Measurements from ENCODE around the gene IWS1. TPM values are rescaled to one million over a fixed set of nuclear protein-coding genes. Genes with fewer than 3 reads are reported as not detected.

IWS1 gene
- total and polyA plus RNA-seq, 10 of the 15 experiments (the other 5 are each of a cell fraction or from before 2014, with no cell fraction given) = 21.9 to 68.9 (median 45.8) TPM

DNA sequence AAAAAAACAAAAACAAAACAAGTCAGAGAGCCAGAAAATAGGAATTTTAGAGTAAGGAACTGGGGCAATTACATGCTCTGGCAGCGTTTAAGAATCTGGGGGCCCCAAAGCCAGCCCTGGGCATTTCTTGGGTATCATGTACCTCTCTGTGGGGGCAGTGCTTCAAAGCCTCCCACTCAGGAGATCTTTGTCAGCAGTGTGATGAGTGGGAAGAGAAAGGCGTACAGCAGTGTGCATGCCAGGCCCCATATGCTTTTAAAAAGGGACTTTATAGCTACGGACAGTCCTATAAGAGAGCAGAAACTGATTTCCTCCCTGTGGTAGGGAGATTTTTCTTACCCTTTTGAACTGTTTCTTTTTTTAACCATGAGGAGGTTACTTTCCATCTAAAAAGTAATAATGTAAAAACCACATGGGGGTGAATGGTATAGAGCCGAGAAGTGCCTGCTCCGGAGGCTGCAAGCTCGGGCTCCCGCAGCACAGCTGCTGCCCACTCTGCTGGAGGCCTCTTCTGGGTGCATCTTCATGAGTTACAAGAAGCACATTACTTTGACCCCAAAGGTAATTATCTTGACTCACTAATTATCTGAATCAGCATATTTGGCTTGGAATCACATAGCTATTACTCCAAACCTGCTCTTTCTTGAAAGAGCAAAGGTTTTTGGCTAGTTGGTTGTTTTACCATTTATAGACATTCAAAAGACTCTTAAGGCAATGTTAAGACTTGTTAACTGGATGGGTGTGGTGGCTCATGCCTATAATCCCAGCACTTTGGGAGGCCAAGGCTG is 61.6 kb downstream of the IWS1 start (continued):
- TF ChIP-seq JUND (IDR thresholded peaks at IDR 0.05; ENCODE audit: low read depth, low read length) = no peak
- TF ChIP-seq, protein P1, sequence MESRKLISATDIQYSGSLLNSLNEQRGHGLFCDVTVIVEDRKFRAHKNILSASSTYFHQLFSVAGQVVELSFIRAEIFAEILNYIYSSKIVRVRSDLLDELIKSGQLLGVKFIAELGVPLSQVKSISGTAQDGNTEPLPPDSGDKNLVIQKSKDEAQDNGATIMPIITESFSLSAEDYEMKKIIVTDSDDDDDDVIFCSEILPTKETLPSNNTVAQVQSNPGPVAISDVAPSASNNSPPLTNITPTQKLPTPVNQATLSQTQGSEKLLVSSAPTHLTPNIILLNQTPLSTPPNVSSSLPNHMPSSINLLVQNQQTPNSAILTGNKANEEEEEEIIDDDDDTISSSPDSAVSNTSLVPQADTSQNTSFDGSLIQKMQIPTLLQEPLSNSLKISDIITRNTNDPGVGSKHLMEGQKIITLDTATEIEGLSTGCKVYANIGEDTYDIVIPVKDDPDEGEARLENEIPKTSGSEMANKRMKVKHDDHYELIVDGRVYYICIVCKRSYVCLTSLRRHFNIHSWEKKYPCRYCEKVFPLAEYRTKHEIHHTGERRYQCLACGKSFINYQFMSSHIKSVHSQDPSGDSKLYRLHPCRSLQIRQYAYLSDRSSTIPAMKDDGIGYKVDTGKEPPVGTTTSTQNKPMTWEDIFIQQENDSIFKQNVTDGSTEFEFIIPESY (IDR thresholded peaks at IDR 0.05) = no peak

DNA sequence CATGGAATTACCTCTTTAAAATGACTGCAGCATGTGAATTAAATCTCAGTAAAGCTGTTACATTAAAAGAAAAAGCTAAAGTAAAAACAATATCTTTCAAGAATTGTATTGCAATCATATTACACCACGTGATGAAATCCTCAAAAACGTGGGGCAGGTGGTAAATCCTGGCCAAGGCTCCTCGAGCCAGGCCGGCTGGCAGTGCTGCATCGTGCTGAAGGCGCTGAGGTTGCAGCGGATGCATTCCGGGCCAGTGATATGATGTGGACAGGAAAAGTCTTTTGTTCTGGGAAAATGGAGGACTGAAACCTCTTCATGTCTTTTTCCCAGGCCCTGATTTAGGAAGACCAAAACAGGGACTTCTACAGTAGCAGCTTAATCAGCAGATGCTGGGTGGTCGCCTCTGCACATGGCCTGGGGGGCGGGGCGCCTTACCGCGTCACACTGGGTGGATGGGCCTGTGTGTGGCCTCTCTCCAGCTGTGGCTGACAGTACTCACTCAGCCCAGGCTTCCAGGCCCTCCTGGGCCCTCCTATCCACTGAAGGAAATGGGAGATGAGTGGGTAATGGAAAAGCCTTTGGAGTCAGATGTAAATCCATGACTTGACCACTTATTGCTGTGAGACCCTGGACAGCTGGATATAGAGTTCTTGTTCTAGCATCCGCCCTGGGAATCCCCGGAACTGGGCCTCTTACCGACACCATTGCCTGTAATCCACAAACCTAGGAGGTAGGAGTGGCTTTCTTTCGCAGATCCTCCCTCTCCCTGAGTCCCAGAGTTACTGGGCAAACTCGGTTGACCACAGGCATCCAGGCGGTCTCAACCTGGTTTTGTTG is 62.9 kb downstream of the IWS1 start:
- Histone ChIP-seq H3K79me2 (ENCODE audit: control insufficient read depth, insufficient read depth, low read length) (no peaks in the 10 kb centered on the region), H2AFZ (ENCODE audit: control insufficient read depth, low read depth, low read length) (no peak overlapping the region), H3K27me3 (replicated peaks in 1 of 2; ENCODE audit: control insufficient read depth in 2 of 2, insufficient read depth in 2 of 2, low read length in 1 of 2) (no peaks in the 10 kb centered on the region), H3K4me3 (no peak overlapping the region), H3K4me1 (ENCODE audit: control insufficient read depth, insufficient read depth, low read length) (no peaks in the 10 kb centered on the region), H4K20me1 (ENCODE audit: control insufficient read depth, insufficient read depth) (no peaks in the 10 kb centered on the region), H3K4me2 (ENCODE audit: control insufficient read depth, insufficient read depth) (no peak overlapping the region), H3K27ac (ENCODE audit: control insufficient read depth, insufficient read depth) (no peak overlapping the region), H3K9me3 (replicated peaks; ENCODE audit: control insufficient read depth, insufficient read depth, low read length) (no peaks in the 10 kb centered on the region), H3K9ac (ENCODE audit: control insufficient read depth, insufficient read depth, low read length) (no peak overlapping the region), H3K36me3 (ENCODE audit: control insufficient read depth in 2 of 2, insufficient read depth in 2 of 2, low read length in 1 of 2) (no peaks in the 10 kb centered on the region)
- POLR2A ChIA-PET = no interaction called here
- BruUV-seq (replicated peaks) = no TSS peak
- TF ChIP-seq RB1 (IDR thresholded peaks at IDR 0.05; ENCODE audit: borderline replicate concordance) (no peak), CTCF (IDR thresholded peaks at IDR 0.05 in 2 of 3, conservative IDR thresholded peaks at IDR 0.05 in 1 of 3; ENCODE audit: control insufficient read depth in 2 of 3, extremely low read depth in 1 of 3, insufficient read depth in 1 of 3, low read depth in 3 of 3, low read length in 3 of 3) (no peak), SPI1 (IDR thresholded peaks at IDR 0.05; ENCODE audit: borderline replicate concordance, insufficient read depth, low read depth, low read length) (no peak), MXI1 (IDR thresholded peaks at IDR 0.05; ENCODE audit: low read depth, low read length) (no peak), YY1 (IDR thresholded peaks at IDR 0.05; ENCODE audit: low read depth, low read length) (no peak), IKZF2 (IDR thresholded peaks at IDR 0.05) (no peak), PML (IDR thresholded peaks at IDR 0.05; ENCODE audit: low read length) (no peak), ZNF274 (IDR thresholded peaks at IDR 0.05; ENCODE audit: insufficient read depth, insufficient read length) (no peak), NRF1 (conservative IDR thresholded peaks at IDR 0.05; ENCODE audit: low read depth, low read length) (no peak), POLR2AphosphoS5 (IDR thresholded peaks at IDR 0.05; ENCODE audit: low read length) (no peak)
- TF ChIP-seq, protein P2, sequence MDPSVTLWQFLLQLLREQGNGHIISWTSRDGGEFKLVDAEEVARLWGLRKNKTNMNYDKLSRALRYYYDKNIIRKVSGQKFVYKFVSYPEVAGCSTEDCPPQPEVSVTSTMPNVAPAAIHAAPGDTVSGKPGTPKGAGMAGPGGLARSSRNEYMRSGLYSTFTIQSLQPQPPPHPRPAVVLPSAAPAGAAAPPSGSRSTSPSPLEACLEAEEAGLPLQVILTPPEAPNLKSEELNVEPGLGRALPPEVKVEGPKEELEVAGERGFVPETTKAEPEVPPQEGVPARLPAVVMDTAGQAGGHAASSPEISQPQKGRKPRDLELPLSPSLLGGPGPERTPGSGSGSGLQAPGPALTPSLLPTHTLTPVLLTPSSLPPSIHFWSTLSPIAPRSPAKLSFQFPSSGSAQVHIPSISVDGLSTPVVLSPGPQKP (IDR thresholded peaks at IDR 0.05; ENCODE audit: low read depth, low read length) = no peak
- FAIRE-seq = no peak
- ATAC-seq = no peak
- no peak for DNase-seq (ENCODE audit: low read depth, low spot score)
- CTCF ChIA-PET = interaction anchor here (1.4 kb wide), 1 partner anchor 16 kb away, joined by 4 read pairs; no protein-coding TSS in a partner anchor
- SMC1A ChIA-PET (ENCODE audit: uncharacterized antibody, unreplicated experiment) = interaction anchor here (0.6 to 1.2 kb wide), 2 partner anchors 9 to 641 kb away, joined by 3 read pairs; no protein-coding TSS in a partner anchor
- in situ Hi-C loops (cut with MboI) (no loop called here), intact Hi-C loops (cut with micrococcal nuclease; ENCODE audit: unreplicated experiment) (no loop called here)
- RAD21 ChIA-PET (ENCODE audit: unreplicated experiment) = no interaction called here
- WGBS (ENCODE audit: insufficient coverage, insufficient replicate concordance, low lambda C conversion rate, missing lambda C conversion rate) = 94% methylated on average over 19 of the region's 19 CpGs

Measured in GM12878 (cell line).